SH-SY5Y (cell line): ENCODE measurements around the gene GALC.

Experiments
- GATA2 ChIP-seq: IDR thresholded peaks from 2 replicates; pipeline ENCODE4 v1.6.1; 2011; ENCODE audit warnings: mild to moderate bottlenecking, low read depth, low read length
- GATA3 ChIP-seq: IDR thresholded peaks from 2 replicates; pipeline ENCODE4 v1.6.1; 2011; ENCODE audit warnings: low read depth, mild to moderate bottlenecking, low read length, moderate library complexity

The GALC gene

DNA sequence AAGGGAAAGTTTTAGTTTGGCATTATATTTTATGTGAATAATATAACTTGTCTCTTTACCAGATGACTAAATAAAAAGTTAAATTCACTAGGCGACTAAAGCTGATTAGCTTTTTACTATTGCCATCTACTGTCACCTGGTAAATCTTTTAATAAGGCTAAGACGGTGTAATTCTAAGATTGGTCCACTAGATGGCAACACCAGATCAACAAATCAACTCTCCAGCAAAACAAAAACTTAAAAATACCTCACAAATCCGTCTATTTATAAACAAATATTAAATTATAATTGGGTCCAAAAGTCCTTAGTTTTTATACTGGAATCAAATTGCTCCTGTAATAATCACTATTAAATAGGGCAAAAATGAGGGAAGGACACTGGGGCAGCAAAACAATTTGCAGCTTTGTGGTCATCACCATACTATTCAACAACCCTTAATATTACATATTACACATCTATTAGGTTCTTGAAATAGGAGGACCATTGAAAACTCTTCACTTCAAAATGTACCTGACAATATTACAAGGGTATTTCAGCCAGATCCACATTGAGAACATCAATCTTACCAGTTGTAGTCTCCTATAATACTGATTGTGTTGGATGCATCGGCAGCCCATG, 47.9 kb downstream of the GALC start:
- TF ChIP-seq GATA3 (no peak), GATA2 (no peak)

DNA sequence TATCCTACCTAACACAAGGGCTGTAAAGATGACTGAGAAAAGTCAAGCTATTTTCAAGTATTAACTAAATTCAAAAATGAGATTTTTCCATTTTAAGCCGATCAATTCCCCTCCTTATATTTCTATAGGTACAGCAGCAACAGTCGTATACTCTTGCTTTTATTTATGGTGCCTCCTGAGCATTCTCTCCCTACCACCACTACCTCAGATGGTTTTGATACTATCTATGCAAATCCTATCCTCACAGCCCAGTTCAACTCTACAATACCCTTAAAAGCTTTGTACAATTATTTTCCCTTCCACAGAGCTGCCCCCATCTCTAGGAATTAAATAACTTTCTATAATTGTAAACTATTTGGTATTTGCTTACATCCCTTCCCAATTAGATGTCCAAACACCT, 52.1 kb downstream of the GALC start:
- no peak for TF ChIP-seq GATA3
- TF ChIP-seq GATA2: no peak

DNA sequence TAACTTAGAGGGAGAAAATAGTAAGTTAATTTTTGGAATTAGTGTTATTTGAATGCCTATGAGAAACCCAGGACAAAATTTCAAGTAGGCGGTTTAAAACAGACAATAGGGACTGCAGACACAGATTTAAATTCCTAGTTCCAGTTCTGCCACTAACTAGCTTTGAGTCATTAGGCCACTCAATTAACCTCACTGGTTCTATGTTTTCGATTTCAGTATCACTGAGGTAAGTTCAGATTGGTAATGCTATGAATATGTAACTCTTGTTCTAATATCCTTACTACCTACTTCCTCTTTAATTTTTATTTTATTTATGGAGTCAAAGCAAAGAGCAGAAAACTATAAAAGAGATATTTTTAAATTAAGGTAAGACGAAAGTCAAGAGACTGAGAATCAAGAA, 52.6 kb downstream of the GALC start:
- TF ChIP-seq GATA3: no peak
- TF ChIP-seq GATA2: no peak

DNA sequence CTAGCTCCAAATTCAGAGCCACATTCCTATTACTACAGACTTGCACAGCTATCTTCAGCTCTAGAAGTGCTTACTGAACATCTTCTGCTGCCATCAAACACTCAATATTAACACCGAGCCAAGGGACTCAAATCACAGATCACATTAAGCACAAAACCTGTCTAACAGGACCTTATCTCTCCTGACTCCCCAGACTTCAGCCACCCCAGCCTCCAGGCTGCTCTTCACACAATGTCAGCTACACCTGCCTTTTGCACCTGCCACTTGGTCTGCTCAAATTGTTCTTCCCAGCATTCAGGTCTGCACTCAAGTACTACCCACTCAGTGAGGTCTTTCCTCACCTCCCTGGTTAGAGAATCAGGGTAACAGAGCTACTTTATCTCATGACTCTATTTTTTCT, 57.1 kb downstream of the GALC start:
- no peak for TF ChIP-seq GATA3
- TF ChIP-seq GATA2: no peak

DNA sequence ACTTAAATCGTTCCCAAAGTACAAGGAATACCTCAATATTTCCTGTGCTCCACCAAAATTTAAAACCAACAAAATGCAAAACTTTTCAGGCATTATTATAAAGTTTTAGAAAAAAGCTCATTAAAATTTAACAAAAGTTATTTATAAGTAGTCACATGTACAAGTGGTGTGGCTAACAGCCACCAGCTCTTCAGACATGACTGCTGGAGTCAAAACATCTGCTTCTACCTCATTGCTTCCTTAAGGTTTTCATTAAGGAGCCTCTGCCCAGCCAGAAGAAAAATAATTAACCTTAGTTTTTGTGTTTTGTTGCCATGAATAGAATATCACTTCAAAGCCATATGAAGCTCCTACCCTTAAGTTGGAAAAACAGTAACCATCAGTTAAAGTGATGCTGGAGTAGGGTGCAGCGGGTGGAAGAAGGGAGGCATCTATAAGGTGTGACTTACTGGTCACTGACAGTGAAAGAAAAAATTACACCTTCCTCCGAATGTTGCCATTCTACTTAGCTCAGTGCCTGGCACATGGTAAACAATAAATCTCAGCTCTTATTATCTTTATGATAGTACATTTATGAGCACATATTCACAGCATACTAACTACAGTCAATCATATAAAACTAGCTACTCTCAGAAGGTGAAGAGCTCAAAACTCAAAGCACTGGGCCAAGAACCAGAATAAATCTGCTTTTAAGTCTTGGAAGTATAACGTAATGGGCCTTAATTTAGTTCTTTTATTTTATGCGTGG, 57.7 kb downstream of the GALC start:
- no peak for TF ChIP-seq GATA2
- TF ChIP-seq GATA3: no peak

DNA sequence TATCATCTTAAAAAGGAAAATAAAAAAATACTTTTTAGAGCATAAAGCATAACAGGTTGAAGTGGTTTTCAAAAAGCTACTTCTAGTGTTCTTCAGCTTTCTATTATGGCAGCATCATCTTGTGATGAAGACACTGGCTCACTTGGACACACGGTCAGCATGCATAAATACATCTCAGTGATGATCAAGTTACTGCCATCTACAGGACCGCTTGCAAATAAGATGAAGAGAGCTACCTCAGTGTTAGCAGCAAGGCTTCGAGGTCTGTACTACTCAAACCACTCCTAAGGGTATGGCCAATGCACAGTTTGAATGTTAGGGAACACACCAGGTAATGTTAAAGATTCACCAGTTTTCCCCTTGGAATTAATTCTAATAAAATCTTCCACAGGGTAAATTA, 58.8 kb downstream of the GALC start:
- TF ChIP-seq GATA2 (no peak), GATA3 (no peak)

DNA sequence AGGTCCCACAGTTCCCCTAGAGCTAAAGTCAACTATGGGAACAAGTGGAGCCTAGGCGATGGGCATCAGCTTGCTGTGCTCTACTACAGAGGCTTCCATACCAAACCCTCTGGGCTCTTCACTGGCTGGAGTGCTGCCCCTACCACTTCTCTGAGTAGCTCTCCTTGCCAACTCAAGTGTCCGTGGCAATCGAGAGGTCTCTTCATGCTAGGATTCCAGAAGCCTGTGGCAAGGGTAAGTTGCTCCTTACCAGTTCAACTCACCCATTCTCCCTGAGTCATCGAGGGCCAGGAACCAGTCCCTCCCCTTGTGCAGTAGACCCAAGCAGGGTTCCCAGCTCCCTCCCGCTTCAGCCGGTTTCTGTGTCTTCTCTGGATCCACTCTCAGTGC, 76.1 kb downstream of the GALC start:
- TF ChIP-seq GATA2: no peak
- TF ChIP-seq GATA3: no peak

DNA sequence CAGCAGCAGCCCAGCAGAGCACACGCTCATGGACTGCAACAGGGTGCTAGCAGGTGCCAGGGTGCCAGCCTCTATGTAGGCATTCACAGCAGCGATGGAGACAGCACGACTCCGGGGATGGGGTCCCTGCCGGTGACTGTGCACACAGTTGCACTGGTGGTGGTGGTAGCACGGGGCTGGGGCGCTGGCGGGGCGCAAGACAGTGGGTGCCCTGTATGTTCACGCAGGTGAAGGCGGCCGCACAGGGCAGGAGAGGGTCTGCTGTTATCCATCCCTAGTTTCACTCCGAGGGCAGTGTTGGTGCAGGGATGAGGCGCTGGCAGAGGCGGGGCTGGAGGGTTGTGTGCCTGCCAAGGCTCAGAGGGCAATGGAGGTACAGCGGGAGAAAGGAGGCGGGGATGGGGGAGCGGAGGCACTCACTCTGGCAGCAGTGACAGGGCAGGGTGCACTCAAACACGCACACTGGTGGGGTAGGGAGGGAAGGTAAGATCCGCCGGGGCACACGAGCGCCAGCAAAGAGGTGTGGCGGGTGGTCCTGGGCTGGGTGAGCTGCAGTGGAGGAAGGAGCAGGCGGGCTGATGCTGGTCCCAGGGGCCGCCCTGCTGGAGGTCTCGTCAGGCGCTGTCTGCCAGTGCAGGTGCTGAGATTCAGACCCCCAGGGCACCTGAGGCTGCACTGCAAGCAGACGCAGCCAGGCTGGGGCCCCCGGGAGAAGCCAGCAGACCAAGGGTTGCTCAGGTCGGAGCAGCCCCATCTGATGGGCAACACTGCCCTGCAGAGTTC, 76.7 kb downstream of the GALC start:
- TF ChIP-seq GATA2: no peak
- no peak for TF ChIP-seq GATA3

DNA sequence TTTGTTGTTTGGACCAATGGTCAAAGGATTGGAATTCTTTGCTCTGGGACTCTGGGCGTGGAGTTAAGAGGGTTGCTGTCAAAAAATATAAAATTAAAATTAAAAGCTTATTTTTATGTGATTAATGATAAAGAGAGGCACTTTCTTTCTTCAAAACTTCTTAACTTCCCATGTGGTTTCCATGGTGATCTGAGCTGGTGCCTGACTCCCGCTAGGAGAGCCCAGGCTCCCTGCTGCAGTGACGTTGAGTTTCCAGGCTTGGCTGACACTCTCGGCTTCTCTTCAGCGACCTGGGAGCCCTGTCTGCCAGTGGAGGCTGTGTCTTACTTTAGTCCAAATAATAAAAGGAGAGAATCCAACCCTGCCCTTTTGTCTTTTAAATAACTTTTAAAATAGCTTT, 84.4 kb downstream of the GALC start:
- TF ChIP-seq GATA2 (no peak), GATA3 (no peak)

DNA sequence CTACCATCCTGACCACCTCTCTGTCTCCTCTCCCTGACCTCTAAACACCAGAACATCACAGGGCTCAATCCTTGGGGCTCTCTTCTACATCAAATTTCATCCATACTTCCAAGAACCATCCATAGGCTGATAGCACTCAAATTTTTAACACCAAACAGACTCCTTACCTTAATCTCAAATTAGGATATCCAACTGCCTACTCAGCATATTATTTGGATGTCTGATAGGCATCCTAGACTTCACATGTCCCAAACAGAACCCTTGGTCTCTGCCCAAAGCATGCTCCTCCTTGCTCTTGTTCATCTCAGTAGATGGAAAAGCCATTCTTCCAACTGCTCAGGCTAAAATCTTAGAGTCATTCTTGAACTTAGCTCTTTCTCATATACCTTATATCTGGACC, 91.3 kb downstream of the GALC start:
- TF ChIP-seq GATA3: no peak
- TF ChIP-seq GATA2: no peak

DNA sequence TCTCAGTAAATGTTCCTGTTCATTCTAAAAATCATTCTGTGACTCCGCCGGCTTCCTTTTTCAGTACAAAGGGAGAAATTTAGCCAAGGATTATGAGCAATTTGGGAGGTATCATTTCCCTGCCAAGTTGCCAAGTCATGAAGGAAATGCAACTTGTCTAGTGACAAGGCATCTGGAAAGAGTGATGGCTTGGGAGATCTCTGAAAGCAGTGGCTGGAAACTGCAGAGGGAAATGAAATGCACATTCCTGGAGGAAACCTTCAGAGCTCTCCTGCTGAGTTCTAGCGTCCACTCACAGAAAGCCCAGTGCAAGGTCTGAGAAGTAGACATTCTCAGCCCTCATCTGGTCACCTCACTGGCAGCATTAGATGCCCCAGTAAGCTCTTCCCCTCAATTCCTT, 91.7 kb downstream of the GALC start:
- TF ChIP-seq GATA2 (no peak), GATA3 (no peak)

DNA sequence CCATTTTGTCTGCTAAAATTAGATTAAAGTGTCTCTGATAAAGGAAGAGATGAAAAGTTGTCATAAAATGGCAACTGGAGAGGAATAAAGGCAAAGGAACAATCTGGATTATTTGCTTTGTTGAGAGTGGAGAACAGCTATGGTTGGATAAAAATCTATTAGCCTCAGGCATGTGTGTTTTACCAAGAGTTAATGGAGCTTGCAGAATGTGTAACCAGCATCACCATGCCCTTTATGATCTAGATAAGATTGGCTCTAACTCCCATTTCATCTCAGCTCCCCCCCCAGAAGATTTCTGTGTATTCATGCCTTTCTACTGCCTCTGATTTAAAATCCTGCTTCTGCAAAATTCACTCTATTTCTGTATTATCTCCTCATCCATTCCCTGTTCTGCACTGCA, 93.8 kb downstream of the GALC start:
- TF ChIP-seq GATA3 (peak; percentile 85), GATA2 (peak; percentile 88)

DNA sequence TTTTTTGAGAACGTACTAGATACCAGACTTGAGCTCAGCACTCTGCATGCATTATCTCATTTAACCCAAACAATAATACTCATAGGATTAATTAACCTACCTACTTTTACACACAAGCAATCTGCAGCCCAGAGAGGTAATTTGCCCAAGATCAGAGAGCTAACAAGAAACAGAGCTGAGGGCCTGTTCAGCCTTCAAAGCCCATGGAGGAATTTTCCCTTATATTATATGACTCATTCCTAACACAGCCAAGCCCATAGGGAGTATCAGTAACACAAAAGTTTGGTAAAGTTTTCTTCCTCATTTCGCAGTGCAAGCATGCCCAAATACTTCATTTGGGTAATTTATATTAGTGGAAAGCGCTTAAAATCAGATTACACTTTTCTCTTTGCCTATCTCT, 94.7 kb downstream of the GALC start:
- TF ChIP-seq GATA3: no peak

DNA sequence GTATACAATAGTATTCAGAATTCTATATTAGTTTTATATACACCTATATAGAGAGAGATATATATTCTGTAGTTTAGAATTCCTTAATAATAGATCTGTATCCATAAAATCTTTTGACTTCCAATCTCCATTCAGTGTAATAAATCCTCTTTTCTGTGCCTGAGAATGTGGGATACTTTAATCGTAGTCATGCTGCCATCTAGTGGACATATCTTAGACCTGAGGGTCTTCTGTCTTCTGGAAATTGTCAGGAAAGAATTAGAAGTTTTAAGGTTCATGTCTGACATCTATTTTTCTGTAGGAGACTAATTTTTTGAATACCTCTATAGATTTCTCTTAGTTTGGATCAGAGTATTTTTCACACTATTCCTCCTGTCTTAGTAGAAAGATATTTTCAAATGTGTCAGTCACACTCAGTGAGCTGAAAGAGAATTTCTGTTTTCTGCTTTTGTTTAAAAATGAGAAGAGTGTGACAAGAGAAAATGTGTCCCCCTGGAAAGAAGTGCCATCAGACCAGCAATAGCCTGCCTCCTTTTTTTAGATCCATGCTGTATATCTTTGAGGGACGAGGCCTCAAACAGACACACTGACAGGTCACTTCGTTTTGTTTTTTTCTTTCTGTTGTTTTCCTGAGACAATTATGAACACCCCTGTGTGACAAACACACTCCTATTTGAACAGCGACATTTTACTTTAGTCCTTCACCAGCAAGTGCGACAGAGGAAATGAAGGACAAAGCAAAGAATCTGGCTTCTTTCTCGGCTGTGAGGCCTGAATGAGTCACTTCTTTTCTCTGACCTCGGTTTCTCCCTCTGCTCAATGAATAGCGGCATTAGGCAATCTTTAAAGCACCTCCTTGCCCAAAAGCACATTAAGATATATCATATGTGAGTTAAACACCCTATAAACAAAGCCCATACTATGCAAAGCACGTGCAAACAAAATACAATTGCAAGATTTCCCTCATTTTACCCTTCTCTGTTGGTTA, 96.3 kb downstream of the GALC start:
- no peak for TF ChIP-seq GATA3
- TF ChIP-seq GATA2: no peak
